Smooth muscle cell (in vitro differentiated cells): ENCODE results near the gene SLC12A7. TPM values are rescaled to one million over a fixed set of nuclear protein-coding genes. Genes with fewer than 3 reads are reported as not detected.

ENCODE experiments used
- DNase-seq: peaks from one replicate; lab custom pipeline; 2025; ENCODE audit not compliant: unreplicated experiment; lab: John Stamatoyannopoulos, UW
- H2AFZ ChIP-seq: fragments of 200-600 bp; sonication (generic); 2 replicates; pipeline ENCODE4 v1.6.0; 2016; ENCODE audit warnings: antibody characterized with exemption, low read depth, mild to moderate bottlenecking
- H3F3A ChIP-seq: fragments of 200-600 bp; sonication (generic); 2 replicates; pipeline ENCODE4 v1.6.0; 2017; ENCODE audit warnings: antibody characterized with exemption, low read depth
- H3K27ac ChIP-seq: fragments of 200-600 bp; sonication (generic); 2 replicates; pipeline ENCODE4 v1.5.1; 2016; ENCODE audit warnings: low read depth, mild to moderate bottlenecking
- H3K27me3 ChIP-seq: fragments of 200-600 bp; sonication (generic); 2 replicates; pipeline ENCODE4 v1.6.1; 2016; ENCODE audit warnings: low read depth, mild to moderate bottlenecking
- H3K36me3 ChIP-seq: fragments of 200-600 bp; sonication (generic); 2 replicates; pipeline ENCODE4 v1.5.1; 2016; ENCODE audit warnings: low read depth
- H3K4me1 ChIP-seq: fragments of 200-600 bp; sonication (generic); 2 replicates; pipeline ENCODE4 v1.5.1; 2016; ENCODE audit warnings: low read depth
- H3K4me2 ChIP-seq: fragments of 200-600 bp; sonication (generic); 2 replicates; pipeline ENCODE4 v1.6.0; 2016; ENCODE audit warnings: mild to moderate bottlenecking
- H3K4me3 ChIP-seq: fragments of 200-600 bp; sonication (generic); 2 replicates; pipeline ENCODE4 v1.5.1; 2016; ENCODE audit warnings: mild to moderate bottlenecking
- H3K79me2 ChIP-seq: fragments of 200-600 bp; sonication (generic); 2 replicates; pipeline ENCODE4 v1.6.0; 2016; ENCODE audit warnings: low read depth, mild to moderate bottlenecking
- H3K9ac ChIP-seq: fragments of 200-600 bp; sonication (generic); 2 replicates; pipeline ENCODE4 v1.6.0; 2016; ENCODE audit warnings: low read depth
- H3K9me3 ChIP-seq: fragments of 200-600 bp; sonication (generic); replicated peaks from 2 replicates; pipeline ENCODE4 v1.5.1; 2016; ENCODE audit warnings: low read depth
- H4K20me1 ChIP-seq: fragments of 200-600 bp; sonication (generic); 2 replicates; pipeline ENCODE4 v1.6.0; 2016; ENCODE audit warnings: low read depth
- WGBS: methylation state at CpG from one replicate; pipeline ENCODE4 v1.1.7; 2016; ENCODE audit warnings: low lambda C conversion rate; 5-methylcytosine and 5-hydroxymethylcytosine counted together
- polyA plus RNA-seq: library from polyadenylated mRNA; unstranded; fragments of >200 nt; fragmentation: Nextera tagmentation; extraction: Ambion mirVana; gene quantifications from 2 replicates; pipeline ENCODE4 v1.2.1, GENCODE V29; 2016
- total RNA-seq: library from RNA; depleted of rRNA; stranded (reverse); fragments of >200 nt; gene quantifications from 2 replicates; pipeline ENCODE4 v1.2.3, GENCODE V29; 2014
- TF ChIP-seq, protein P1 (sequence below): fragments of 200-600 bp; sonication (generic); IDR thresholded peaks from 2 replicates; pipeline ENCODE4 v1.5.1; 2017; ENCODE audit warnings: borderline replicate concordance, mild to moderate bottlenecking, antibody characterized with exemption; ENCODE audit not compliant: insufficient read depth, poor library complexity, severe bottlenecking

SLC12A7 gene
- total and polyA plus RNA-seq, 2 experiments from 2014 or later: 6.1 to 15.2 TPM

DNA sequence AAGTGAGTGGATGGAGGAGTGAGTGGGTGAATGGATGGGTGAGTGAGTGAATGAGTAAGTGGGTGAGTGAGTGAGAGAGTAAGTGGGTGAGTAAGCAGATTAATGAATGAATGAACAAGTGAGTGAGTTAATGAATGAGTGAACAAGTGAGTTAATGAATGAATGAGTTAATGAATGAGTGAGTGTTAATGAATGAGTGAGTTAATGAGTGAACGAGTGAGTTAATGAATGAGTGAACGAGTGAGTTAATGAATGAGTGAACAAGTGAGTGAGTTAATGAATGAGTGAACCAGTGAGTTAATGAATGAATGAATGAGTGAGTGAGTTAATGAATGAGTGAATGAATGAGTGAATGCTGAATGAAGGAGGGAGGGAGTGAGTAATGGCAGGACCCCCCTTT is 76.9 kb downstream of the SLC12A7 start:
- no peaks in the 10 kb centered on the region for H3F3A ChIP-seq
- no peaks in the 10 kb centered on the region for H3K79me2 ChIP-seq
- H3K36me3 ChIP-seq: no peaks in the 10 kb centered on the region
- no peak overlapping the region for H3K4me2 ChIP-seq
- H3K4me1 ChIP-seq: no peaks in the 10 kb centered on the region
- no peaks in the 10 kb centered on the region for H3K9me3 ChIP-seq
- peaks cover 55% of the 10 kb centered on the region for H4K20me1 ChIP-seq
- H3K27ac ChIP-seq: no peak overlapping the region
- TF ChIP-seq, protein P1, sequence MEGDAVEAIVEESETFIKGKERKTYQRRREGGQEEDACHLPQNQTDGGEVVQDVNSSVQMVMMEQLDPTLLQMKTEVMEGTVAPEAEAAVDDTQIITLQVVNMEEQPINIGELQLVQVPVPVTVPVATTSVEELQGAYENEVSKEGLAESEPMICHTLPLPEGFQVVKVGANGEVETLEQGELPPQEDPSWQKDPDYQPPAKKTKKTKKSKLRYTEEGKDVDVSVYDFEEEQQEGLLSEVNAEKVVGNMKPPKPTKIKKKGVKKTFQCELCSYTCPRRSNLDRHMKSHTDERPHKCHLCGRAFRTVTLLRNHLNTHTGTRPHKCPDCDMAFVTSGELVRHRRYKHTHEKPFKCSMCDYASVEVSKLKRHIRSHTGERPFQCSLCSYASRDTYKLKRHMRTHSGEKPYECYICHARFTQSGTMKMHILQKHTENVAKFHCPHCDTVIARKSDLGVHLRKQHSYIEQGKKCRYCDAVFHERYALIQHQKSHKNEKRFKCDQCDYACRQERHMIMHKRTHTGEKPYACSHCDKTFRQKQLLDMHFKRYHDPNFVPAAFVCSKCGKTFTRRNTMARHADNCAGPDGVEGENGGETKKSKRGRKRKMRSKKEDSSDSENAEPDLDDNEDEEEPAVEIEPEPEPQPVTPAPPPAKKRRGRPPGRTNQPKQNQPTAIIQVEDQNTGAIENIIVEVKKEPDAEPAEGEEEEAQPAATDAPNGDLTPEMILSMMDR: no peak
- H3K4me3 ChIP-seq: no peak overlapping the region
- WGBS: 97% methylated on average over 2 of the region's 2 CpGs
- DNase-seq: no peak
- H3K9ac ChIP-seq: no peak overlapping the region
- H2AFZ ChIP-seq: no peak overlapping the region
- no peaks in the 10 kb centered on the region for H3K27me3 ChIP-seq

DNA sequence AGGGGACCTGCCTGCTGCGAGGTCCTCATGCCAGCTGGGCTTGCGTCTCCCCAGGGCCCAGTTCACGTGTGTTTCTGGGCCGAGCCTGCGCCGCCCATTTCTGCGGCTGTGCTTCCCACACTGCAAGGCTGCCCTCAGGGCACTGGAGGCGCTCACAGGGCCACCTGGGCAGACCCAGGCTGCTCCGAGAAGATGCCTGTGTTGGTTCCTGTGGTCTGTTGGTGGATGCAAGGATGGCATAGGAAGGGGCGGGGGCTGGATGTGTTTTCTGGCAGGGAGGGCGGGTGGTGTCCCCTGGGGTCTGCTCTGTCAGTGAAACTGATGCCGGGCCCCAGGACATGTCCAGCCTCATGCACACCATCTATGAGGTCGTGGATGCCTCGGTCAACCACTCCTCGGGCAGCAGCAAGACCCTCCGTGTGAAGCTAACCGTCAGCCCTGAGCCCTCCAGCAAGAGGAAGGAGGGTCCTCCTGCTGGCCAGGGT is 77.4 kb downstream of the SLC12A7 start:
- H3K27me3 ChIP-seq: no peaks in the 10 kb centered on the region
- no peak for DNase-seq
- H3K4me3 ChIP-seq: no peak overlapping the region
- no peaks in the 10 kb centered on the region for H3K79me2 ChIP-seq
- H3K9ac ChIP-seq: no peak overlapping the region
- H3F3A ChIP-seq: no peaks in the 10 kb centered on the region
- H3K4me2 ChIP-seq: no peak overlapping the region
- TF ChIP-seq, protein P1: no peak
- H3K27ac ChIP-seq: no peak overlapping the region
- no peaks in the 10 kb centered on the region for H3K9me3 ChIP-seq
- H3K36me3 ChIP-seq: no peaks in the 10 kb centered on the region
- H2AFZ ChIP-seq: no peak overlapping the region
- no peaks in the 10 kb centered on the region for H3K4me1 ChIP-seq
- WGBS: 97% methylated on average over 16 of the region's 17 CpGs
- H4K20me1 ChIP-seq: peaks cover 60% of the 10 kb centered on the region

DNA sequence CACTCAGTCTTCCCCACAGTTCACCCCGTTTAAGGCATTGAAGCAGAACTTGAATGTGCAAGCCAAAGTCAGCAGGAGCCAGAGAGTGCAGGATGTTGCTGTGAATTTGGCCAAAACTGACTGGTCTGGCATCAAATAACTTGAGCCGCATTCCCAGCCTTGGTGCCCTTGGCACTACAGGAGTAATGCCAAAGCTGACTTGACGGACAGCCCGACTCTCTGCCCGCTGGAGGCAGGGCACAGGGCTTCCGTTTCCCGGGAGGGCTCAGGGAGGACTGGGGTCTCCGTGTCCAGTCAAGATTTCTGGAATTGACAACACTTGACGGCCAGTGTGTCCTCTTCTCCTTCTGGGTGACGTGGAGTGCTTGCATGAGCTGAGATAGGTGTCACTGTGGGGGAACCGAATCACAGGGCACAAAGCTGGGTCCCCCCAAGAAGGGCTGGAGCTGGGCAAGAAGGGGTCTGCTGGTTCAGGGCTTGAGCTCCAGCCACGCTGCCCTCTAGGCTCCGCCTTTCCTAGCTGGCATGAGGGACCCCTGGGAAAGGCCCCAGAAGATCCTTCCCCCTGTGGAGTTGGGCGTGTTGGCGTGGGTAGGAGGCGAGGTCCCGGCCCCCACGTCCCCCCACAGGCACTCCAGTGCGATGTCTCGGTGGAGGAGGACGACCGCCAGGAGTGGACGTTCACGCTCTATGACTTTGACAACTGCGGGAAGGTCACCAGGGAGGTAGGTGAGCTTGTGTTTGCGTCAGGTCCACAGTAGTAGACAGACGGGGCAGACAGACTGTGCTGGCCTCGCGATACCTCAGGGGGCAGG is 78.0 kb downstream of the SLC12A7 start:
- H4K20me1 ChIP-seq: peaks cover 67% of the 10 kb centered on the region
- H2AFZ ChIP-seq: no peak overlapping the region
- H3K4me1 ChIP-seq: no peaks in the 10 kb centered on the region
- no peak overlapping the region for H3K4me3 ChIP-seq
- H3K79me2 ChIP-seq: no peaks in the 10 kb centered on the region
- 93% methylated on average over 29 of the region's 29 CpGs for WGBS
- no peak overlapping the region for H3K9ac ChIP-seq
- no peak for DNase-seq
- no peaks in the 10 kb centered on the region for H3F3A ChIP-seq
- H3K27me3 ChIP-seq: no peaks in the 10 kb centered on the region
- H3K27ac ChIP-seq: no peak overlapping the region
- TF ChIP-seq, protein P1: no peak
- H3K4me2 ChIP-seq: no peak overlapping the region
- H3K36me3 ChIP-seq: no peaks in the 10 kb centered on the region
- H3K9me3 ChIP-seq: no peaks in the 10 kb centered on the region
